ENCODE measurements around the gene CERKL.
"Not testable (repeated sequence)": the region's sequence is repeated elsewhere in the genome, so short reads cannot be mapped to it uniquely, and the experiment has no call there.

CERKL gene, protein sequence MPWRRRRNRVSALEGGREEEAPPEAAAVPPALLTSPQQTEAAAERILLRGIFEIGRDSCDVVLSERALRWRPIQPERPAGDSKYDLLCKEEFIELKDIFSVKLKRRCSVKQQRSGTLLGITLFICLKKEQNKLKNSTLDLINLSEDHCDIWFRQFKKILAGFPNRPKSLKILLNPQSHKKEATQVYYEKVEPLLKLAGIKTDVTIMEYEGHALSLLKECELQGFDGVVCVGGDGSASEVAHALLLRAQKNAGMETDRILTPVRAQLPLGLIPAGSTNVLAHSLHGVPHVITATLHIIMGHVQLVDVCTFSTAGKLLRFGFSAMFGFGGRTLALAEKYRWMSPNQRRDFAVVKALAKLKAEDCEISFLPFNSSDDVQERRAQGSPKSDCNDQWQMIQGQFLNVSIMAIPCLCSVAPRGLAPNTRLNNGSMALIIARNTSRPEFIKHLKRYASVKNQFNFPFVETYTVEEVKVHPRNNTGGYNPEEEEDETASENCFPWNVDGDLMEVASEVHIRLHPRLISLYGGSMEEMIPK

DNA sequence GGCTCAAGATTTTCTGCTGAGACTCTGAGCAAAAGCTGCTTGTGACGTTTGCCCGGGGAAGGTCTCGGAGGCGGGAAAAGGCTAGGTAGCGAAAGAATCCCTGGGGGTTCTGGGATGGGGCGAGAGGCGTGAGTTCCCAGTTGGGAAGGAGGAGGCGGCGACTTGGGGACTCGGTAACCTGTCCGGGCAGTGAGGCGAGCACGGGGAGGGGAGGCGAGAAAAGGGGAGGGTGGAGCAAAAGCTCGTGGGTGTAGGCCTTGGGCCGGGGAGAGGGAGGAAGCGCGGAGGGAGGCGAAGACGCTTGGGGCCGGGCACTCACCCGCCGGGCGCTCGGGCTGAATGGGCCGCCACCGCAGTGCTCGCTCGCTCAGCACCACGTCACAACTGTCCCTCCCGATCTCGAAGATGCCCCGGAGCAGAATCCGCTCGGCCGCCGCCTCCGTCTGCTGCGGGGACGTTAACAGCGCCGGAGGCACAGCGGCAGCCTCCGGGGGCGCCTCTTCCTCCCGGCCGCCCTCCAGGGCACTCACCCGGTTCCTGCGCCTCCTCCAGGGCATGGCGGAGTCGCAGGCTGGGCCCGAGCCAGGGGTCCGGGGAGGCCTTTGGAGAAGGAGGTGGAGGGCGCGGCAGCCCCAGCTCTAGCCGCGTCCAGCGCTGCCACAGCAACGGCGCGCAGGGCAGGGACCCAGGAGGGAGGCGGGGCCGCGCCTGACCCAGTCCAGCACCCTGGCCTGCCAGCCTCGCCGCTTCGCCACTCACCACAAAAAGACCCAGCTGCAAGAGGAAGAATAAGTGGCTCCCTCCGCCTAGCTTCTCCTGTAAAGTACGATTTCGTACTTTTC is at the start of gene CERKL:
Gene CERKL, minus strand, starts transcription at position 656 of the 842 bp plus-strand sequence. Its CDS starts 99 bp downstream, at position 557.
- DNase-seq: no peak

DNA sequence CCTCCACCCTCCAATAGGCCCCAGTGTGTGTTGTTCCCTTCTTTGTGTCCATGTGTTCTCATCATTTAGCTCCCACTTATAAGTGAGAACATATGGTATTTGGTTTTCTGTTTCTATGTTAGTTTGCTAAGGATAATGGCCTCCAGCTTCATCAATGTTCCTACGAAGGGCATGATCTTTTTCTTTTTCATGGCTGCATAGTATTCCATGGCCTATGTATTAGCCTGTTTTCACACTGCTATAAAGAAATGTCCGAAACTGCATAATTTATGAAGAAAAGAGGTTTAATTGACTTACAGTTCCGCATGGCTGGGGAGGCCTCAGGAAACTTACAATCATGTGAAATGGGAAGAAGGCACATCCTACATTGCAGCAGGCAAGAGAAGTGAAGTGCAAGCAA is 45.6 kb upstream of the CERKL start:
- not testable (repeated sequence) for DNase-seq

DNA sequence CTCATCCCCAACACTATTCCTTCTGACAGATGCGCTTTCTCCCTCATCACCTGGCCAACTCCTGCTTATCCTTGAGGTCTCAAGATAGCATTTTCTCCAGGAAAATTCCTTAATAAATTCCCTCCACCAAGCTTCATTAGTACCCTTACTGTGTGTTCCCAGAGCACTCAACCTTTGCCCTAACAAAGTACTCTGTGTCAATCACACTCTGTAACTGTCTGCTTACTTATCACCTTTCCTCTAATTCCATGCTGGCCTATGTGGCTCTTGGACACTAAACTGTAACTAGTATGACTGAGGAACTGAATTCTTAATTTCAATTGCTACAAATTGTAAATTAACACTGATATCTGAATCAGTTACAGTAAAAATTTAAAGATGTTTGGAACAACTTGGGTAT is 41.3 kb upstream of the CERKL start:
- no peak for DNase-seq

- no peak for DNase-seq
These were observed 40.7 kb upstream of the CERKL start for GRCh38 chr2:181697571-181697970.

DNA sequence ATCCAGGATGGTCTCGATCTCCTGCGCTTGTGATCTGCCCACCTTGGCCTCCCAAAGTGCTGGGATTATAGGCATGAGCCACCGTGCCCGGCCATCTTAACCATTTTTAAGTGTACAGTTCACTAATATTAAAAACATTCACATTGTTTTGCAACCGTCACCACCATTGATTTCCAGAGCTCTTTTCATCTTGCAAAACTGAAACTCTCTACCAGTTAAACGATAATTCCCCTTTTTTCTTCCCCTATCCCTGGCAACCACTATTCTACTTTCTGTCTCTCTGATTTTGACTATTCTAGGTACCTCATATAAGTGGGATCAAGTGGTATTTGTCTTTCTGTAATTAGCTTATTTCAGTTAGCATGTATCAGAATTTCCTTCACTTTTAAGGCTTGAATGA is 40.2 kb upstream of the CERKL start:
- no peak for DNase-seq

DNA sequence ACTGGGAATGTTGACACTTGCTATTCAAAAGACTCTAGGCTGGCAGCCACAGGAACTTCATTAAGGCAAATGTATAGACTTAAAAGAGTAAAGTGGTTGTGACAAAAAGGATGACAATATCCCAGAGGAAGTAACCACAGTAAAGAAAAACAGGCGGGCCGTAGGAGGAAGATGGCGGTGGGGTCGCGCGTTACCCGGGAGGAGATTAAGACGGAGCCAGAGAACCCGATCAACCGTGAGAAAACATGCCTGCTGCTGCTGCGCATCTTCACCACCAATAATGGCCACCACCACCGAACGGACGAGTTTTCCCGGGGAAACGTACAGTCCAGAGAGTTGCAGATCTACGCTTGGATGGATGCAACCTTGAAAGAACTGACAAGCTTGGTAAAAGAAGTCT is 37.4 kb upstream of the CERKL start:
- DNase-seq: no peak

GRCh38 chr2:181690860-181691259 is 34.0 kb upstream of the CERKL start:
- no peak for DNase-seq

DNA sequence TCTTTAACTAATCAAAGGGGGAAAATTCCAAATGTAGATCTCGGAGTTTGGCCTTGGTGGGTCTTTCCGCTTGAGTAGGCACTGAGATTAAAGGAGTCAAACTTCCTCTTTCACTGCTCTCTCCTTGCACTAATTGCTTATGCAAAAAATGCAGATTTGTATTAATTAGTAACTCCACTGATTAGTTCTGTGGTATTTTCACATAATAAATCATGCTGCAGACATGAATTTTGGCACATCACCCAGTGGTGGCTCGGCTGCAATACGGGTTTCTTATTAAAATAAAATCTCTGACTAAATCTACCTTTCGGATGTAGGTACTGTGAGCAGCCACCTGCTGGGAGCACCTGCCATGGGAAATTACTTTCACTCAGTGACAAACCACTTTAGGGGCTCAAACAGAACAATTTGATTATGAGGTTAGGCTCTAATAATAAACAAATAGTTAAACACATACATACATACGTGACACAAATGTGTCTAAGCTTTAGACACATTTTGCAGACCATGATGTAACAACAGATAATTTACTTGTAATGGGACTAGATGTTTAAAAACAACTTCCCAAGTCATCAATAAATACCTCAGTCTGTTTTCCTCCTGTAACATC is 29.8 kb upstream of the CERKL start:
- DNase-seq: no peak

GRCh38 chr2:181685150-181685688 is 28.3 kb upstream of the CERKL start:
- no peak for DNase-seq

GRCh38 chr2:181684454-181685149 is 27.7 kb upstream of the CERKL start:
- no peak for DNase-seq

DNA sequence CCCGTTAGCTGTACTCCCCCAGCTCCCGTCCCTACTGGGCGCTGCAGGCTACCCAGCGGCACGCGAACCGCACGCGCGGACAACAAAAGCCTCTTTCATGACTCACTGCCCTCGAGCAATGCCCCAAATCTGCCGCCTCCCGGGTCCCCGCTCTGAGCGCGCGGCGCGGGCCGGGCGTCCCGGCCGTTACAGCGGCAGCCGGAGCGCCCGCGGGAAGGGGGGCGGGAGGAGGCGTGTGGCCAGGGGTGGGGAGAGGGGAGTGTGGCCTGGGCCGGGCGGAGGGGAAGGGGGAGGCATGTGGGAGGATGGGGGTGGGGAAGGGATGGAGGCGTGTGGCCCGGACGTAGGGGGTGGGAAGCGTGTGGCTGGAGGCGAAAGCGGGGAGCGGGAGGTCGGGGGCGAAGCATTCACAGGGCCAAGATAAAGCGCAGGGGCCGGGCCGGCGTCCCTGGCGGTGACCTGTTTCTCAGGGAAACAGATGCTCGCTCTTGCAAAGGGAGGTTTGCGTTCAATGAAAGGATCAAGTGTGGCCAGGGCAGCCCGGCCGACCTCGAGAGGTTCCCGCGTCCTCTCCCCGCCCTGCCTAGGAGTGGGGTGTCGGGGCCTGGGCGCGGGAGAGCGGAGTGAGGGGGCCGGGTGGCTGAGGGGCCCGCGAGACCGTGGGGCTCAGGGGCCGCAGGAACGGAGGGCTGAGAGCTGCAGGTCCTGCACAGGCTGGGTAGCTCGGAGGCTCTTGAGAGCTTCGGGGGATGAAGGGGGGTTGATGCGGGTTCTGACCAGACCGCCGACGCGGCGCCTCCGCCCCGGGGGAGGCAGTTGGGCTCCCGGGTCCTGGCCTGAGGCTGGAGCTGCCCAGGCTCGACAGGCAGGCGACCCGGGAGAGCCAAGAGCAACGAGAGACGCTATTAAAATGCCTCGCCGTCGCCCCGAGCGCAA is 26.9 kb upstream of the CERKL start:
- DNase-seq: no peak

- no peak for DNase-seq
These were observed 26.1 kb upstream of the CERKL start for GRCh38 chr2:181682795-181683517.

- no peak for DNase-seq
These were observed 25.3 kb upstream of the CERKL start for GRCh38 chr2:181682026-181682789.

- DNase-seq: no peak
These were observed 24.3 kb upstream of the CERKL start for GRCh38 chr2:181680937-181681811.

DNA sequence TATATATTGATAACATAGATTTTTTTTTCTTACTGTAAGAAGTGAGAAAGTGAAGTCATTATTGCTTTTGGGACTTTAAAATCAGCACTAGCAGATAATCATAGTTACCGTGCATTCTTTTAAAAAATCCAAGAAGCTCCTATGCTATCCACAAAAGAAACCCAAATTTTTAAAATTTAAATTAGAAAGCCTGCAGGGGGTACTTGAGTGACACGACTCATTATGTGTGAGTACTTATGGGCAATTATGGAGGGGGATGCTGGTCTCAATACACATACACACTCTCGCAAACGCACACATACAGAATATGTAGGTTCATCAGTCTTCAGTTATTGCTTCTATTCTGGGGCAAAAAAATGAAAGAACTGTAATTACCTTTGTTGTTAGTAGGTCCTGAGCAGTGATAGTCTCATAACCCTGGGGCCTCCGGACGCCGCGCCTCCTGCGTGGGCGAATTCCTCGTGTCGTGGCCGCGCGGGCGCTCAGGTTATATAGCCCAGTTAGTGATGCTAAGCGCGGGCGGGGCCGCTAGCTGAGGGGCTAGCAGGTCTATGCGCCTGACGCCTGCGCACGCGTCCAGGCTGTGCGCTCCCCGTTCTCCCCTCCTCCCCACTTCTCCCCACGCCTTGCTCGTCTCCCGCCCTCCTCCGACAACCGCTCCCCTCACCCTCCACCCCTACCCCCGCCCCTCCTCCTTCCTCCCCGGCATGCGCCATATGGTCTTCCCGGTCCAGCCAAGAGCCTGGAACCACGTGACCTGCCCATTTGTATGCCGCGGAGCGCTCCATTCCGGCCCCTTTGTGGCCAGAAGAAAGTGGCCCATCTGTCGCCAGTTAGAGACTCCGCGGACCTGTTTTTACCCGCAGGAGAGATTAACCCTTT is 23.4 kb upstream of the CERKL start, which contains the start of gene NEUROD1:
Gene NEUROD1, minus strand, starts transcription at position 463 of the 882 bp plus-strand sequence. CDS start 1,657 bp downstream, outside the sequence.
- DNase-seq: no peak

GRCh38 chr2:181679544-181679979 is 22.7 kb upstream of the CERKL start:
- DNase-seq: no peak

- no peak for DNase-seq
These were observed 22.1 kb upstream of the CERKL start for GRCh38 chr2:181678861-181679543.

Measured in NCI-H2107 (cell line).